Renal cortical epithelial cell (primary cell): Measurements from ENCODE around the gene KCMF1. TPM values are rescaled to one million over a fixed set of nuclear protein-coding genes. Genes with fewer than 3 reads are reported as not detected.

ENCODE experiments used
- DNase-seq: peaks from one replicate; pipeline ENCODE4 v3.0.0-alpha.2; 2011; ENCODE audit warnings: low read depth
- total RNA-seq: library from RNA; depleted of rRNA; stranded (reverse); fragments of >200 nt; gene quantifications from 2 replicates; pipeline ENCODE4 v1.2.3, GENCODE V29; 2014

Gene KCMF1
- total RNA-seq, 1 donor from 2014 or later: 109 TPM

- DNase-seq: no peak
Measured at GRCh38 chr2:85078536-85078935, 107.6 kb downstream of the KCMF1 start.

DNA sequence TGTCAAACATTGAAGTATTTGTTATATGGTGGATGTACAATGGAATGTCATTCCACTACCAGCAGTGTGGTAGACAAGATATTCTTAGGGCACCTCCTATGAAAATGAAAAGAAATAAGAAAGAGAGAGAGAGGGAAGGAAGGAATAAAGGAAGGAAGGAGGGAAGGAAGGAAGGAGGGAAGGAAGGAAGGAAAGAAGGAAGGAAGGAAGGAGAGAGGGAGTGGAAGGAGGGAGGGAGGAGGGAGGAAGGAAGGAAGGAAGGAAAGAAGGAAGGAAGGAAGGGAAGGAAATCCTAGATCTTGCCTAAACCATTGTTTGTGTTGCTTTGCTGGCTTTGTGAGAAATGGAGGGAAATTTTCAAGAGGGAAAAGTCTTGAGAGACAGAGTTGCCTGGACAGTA is 112.1 kb downstream of the KCMF1 start:
- no peak for DNase-seq

DNA sequence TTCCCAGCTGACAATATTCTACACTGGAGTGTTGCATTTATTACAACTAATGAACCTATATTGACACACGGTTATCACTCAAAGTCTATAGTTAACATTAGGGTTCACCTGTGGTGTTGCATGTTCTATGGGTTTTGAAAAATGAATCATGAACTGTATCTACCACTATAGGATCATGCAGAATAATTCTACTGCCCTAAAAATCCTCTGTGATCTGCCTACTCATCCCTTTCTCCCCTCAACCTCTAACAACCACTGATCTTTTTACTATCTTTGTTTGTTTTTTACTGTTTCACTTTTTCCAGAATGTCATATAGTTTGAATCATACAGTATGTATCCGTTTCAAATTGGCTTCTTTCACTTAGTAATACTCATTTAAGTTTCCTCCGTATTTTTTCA is 114.6 kb downstream of the KCMF1 start:
- no peak for DNase-seq

DNA sequence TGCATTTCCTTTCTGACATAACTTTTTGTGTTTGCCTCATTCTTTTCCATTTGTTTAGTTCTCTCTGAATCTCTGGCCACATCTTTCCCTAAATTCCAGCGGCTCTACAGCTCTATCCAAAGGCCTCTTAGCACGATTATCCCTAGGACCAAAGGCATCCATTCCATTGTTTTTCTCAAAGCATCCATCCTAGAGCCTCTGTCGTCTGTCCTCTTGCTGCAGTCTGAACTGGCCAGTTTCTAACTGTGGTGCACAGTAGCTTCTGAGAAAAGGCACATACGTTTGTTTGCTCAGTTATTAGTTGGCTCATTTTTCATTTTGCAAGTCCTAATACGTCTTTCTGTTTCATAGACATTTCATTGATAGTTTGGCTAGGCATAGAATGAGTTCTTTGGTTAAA is 116.6 kb downstream of the KCMF1 start:
- no peak for DNase-seq

GRCh38 chr2:85088921-85089320 is 118.0 kb downstream of the KCMF1 start:
- DNase-seq: no peak

DNA sequence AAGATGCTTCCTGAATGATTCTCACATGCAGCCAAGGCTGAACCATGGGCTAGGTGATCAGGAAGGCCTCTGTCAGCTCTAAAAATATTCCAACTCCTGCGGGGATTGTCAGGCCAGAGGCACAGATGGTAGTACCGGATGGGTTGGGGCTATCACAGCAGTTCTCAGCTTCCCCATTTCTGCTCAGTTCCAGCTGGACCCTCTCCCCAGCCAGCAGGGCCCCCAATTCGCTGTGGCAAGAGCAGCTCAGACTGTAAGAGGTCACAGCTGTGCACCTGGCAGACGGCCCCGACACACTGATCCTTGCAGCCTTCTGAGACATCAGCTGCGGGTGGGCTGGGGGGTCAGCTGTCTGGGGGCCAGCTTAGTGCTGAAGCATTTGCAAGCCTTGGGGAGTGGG is 118.6 kb downstream of the KCMF1 start:
- no peak for DNase-seq

DNA sequence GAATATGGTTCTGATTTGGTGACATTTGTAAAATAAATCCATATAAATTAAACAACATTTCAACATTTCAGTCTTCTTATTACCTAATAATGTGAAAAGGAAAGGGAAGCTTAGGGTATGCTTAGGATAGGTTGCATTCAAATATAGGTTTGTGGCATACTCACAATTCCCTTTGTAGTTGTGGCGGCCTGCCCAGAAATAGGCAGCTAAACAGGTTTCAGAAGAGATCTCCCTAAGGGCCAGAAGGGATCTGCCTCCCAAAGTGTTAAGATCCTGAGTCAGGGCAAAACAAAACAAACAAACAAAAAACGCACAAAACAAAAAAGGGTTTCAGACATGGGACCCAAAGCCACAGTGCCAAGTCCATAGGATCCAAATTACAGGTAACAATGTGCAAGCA is 120.9 kb downstream of the KCMF1 start:
- no peak for DNase-seq

GRCh38 chr2:85095094-85095493 is 124.1 kb downstream of the KCMF1 start:
- DNase-seq: no peak

GRCh38 chr2:85096616-85097015 is 125.7 kb downstream of the KCMF1 start:
- DNase-seq: no peak

DNA sequence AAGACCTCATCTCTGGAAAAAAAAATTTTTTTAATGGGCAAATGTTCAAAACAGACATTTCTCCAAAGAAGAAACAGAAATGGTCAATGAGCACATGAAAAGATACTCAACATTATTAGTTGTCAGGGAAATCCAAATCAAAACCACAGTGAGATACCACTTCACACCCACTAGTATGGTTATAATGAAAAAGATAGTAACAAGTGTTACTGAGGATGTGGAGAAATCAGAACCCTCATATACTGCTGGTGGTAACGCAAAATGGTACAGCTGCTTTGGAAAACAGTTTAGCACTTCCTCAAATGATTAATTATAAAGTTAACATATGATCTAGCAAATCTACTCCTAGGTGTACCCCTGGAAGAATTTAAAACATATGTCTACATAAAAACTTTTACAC is 133.3 kb downstream of the KCMF1 start:
- DNase-seq: no peak

DNA sequence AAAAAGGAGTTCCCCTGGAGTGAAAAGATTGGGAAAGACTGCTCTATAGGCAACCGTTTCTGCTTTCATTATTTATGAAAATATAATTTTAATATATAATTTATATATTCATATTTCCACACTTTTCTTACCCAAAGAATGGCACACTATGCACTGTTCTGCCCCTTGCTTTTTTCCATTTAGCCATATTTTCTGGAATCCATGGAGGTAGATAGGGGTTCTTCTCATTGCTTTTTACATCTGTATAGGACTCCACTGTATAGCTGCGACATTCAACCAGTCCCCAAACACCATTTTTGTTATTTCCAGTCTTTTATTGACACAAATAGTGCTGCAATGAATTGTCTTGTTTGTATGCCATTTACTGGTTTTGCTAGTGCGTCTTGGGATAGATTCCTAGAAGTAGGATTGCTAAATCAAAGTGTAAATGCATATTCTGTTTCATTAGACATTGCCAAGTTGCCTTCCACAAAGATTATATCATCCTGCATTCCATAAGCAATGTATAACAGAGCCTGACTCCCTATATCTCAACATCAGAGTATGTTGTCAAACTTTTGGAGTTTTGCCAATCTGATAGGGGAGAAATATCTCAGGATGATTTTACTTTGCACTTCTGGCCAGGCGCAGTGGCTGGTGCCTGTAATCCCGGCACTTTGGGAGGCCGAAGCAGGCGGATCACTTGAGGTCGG is 135.7 kb downstream of the KCMF1 start:
- no peak for DNase-seq

Other genes with a start within 250 kb of the KCMF1 start
- 1.1 and 3.1 TPM in 2 replicates for gene TRABD2A, start 90.1 kb upstream of the KCMF1 start, total RNA-seq
- gene TMSB10, start 65.5 kb upstream of the KCMF1 start, total RNA-seq: 4,859 and 12,113 TPM in 2 replicates
- gene TCF7L1, start 162.2 kb downstream of the KCMF1 start, total RNA-seq: 0.52 and 1.4 TPM in 2 replicates